SK-N-SH (cell line): ENCODE results near the gene SLC22A7.

Experiments
- TF ChIP-seq, protein P1 (sequence below): fragments of 200-600 bp; sonication (generic); IDR thresholded peaks from 2 replicates; pipeline ENCODE4 v1.6.1; 2017; ENCODE audit warnings: antibody characterized with exemption, mild to moderate bottlenecking, moderate library complexity
- TF ChIP-seq, protein P2 (sequence below): fragments of 150-350 bp; IDR thresholded peaks from 2 replicates; pipeline ENCODE4 v1.6.1; 2017; ENCODE audit warnings: antibody characterized with exemption, low read length, low read depth, borderline replicate concordance

- TF ChIP-seq, protein P1, sequence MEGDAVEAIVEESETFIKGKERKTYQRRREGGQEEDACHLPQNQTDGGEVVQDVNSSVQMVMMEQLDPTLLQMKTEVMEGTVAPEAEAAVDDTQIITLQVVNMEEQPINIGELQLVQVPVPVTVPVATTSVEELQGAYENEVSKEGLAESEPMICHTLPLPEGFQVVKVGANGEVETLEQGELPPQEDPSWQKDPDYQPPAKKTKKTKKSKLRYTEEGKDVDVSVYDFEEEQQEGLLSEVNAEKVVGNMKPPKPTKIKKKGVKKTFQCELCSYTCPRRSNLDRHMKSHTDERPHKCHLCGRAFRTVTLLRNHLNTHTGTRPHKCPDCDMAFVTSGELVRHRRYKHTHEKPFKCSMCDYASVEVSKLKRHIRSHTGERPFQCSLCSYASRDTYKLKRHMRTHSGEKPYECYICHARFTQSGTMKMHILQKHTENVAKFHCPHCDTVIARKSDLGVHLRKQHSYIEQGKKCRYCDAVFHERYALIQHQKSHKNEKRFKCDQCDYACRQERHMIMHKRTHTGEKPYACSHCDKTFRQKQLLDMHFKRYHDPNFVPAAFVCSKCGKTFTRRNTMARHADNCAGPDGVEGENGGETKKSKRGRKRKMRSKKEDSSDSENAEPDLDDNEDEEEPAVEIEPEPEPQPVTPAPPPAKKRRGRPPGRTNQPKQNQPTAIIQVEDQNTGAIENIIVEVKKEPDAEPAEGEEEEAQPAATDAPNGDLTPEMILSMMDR, result no peak
- TF ChIP-seq, protein P2, sequence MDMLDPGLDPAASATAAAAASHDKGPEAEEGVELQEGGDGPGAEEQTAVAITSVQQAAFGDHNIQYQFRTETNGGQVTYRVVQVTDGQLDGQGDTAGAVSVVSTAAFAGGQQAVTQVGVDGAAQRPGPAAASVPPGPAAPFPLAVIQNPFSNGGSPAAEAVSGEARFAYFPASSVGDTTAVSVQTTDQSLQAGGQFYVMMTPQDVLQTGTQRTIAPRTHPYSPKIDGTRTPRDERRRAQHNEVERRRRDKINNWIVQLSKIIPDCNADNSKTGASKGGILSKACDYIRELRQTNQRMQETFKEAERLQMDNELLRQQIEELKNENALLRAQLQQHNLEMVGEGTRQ, result no peak
Measured at GRCh38 chr6:43302126-43302525, 4.1 kb downstream of the SLC22A7 start.
